Small intestine (tissue), 7 donors: Measurements from ENCODE around the gene KRT35. TPM values are rescaled to one million over a fixed set of nuclear protein-coding genes. Genes with fewer than 3 reads are reported as not detected.

Experiments
- DNase-seq, 2 donors: peaks; one replicate each; pipeline versions ENCODE4 v3.0.0 to v3.0.0-alpha.2; 2013
- FAIRE-seq: peaks from 2 replicates; lab custom pipeline; 2012; peaks lifted over from hg19 to GRCh38; lab: Jason Lieb, UNC
- H3K27ac ChIP-seq, 3 donors: one replicate each; pipeline ENCODE4 v1.5.1; 2013; ENCODE audit warnings: low read length in 2 of 3, mild to moderate bottlenecking in 2 of 3, control low read depth in 1 of 3, inconsistent platforms in 1 of 3, low read depth in 1 of 3, moderate library complexity in 1 of 3
- H3K27me3 ChIP-seq, 3 donors: one replicate each; pipeline ENCODE4 v1.6.1; 2013; ENCODE audit warnings: low read length in 3 of 3, inconsistent platforms in 1 of 3; ENCODE audit not compliant: control insufficient read depth in 3 of 3, insufficient read depth in 3 of 3
- H3K36me3 ChIP-seq, 3 donors: one replicate each; pipeline ENCODE4 v1.6.1; 2013; ENCODE audit warnings: low read length in 3 of 3, inconsistent platforms in 1 of 3, low read depth in 1 of 3, mild to moderate bottlenecking in 1 of 3, moderate library complexity in 1 of 3; ENCODE audit not compliant: control insufficient read depth in 3 of 3, insufficient read depth in 2 of 3
- H3K4me1 ChIP-seq, 3 donors: one replicate each; pipeline ENCODE4 v1.6.1; 2013; ENCODE audit warnings: low read length in 2 of 3, inconsistent platforms in 1 of 3, low read depth in 1 of 3, mild to moderate bottlenecking in 1 of 3, moderate library complexity in 1 of 3; ENCODE audit not compliant: control insufficient read depth in 3 of 3, insufficient read depth in 2 of 3
- H3K4me3 ChIP-seq, 3 donors: one replicate each; pipeline ENCODE4 v1.5.1; 2013; ENCODE audit warnings: low read length in 3 of 3, control low read depth in 1 of 3, inconsistent platforms in 1 of 3, low read depth in 1 of 3, mild to moderate bottlenecking in 1 of 3, moderate library complexity in 1 of 3
- H3K9me3 ChIP-seq, 2 donors: one replicate each; pipeline ENCODE4 v1.6.1; 2013; ENCODE audit warnings: low read depth in 1 of 2, low read length in 1 of 2; ENCODE audit not compliant: control insufficient read depth in 2 of 2, insufficient read depth in 1 of 2
- WGBS, 3 donors: extraction: QIAGEN DNeasy Blood & Tissue Kit; methylation state at CpG; one replicate each; pipeline ENCODE4 v1.1.7; 2013; 5-methylcytosine and 5-hydroxymethylcytosine counted together
- polyA plus RNA-seq, 4 donors: library from polyadenylated mRNA; stranded (reverse) in 3 of 4; unstranded in 1 of 4; fragments of 200-250 nt in 3 of 4; fragments of 120-200 nt in 1 of 4; gene quantifications; one replicate each; pipeline versions ENCODE4 v1.2.1 to v1.2.3, GENCODE V29; 2013
- donor health status: healthy with polysubstance abuse.
- donor health status: control.
- donor health status: control.
- donor health status: Bipolar disorder and iron deficiency.
- donor health status: healthy.

Gene KRT35
- polyA plus RNA-seq, 4 donors, result not detected

- 90 to 95% (median 91%) methylated on average over 8 of the region's 8 CpGs for WGBS, 3 donors
- no peak for FAIRE-seq
- H3K9me3 ChIP-seq, result peaks cover 0 to 5% of the 10 kb centered on the region in 2 donors
Observed at GRCh38 chr17:41463746-41464145, 17.2 kb downstream of the KRT35 start.

GRCh38 chr17:41462705-41463104 is 18.2 kb downstream of the KRT35 start:
- 77 to 83% (median 78%) methylated on average over 15 of the region's 15 CpGs for WGBS, 3 donors
- Histone ChIP-seq H3K4me3 (no peak overlapping the region), H3K4me1 (no peaks in the 10 kb centered on the region), H3K27ac (no peak overlapping the region), H3K27me3 (no peaks in the 10 kb centered on the region), H3K9me3 (no peaks in the 10 kb centered on the region), H3K36me3 (no peaks in the 10 kb centered on the region)
- DNase-seq (no peak), FAIRE-seq (no peak)

More at GRCh38 chr17:41463746-41464145, 17.2 kb downstream of the KRT35 start:
- H3K36me3 ChIP-seq, result no peaks in the 10 kb centered on the region
- no peak overlapping the region for H3K27ac ChIP-seq
- H3K4me1 ChIP-seq, result no peaks in the 10 kb centered on the region
- H3K27me3 ChIP-seq, result no peaks in the 10 kb centered on the region
- no peak overlapping the region for H3K4me3 ChIP-seq
- DNase-seq, result no peak

- Histone ChIP-seq H3K9me3 (no peaks in the 10 kb centered on the region), H3K27ac (no peak overlapping the region), H3K27me3 (peaks cover 0 to 7% (median 0%) of the 10 kb centered on the region in 3 donors), H3K4me3 (no peak overlapping the region), H3K4me1 (no peaks in the 10 kb centered on the region), H3K36me3 (no peaks in the 10 kb centered on the region)
- DNase-seq, result no peak
- no peak for FAIRE-seq
- 77 to 82% (median 81%) methylated on average over 4 of the region's 4 CpGs for WGBS, 3 donors
Observed at GRCh38 chr17:41457676-41458075, 23.3 kb downstream of the KRT35 start.

- H3K27ac ChIP-seq, result no peak overlapping the region
- H3K9me3 ChIP-seq, result peaks cover 0 to 8% of the 10 kb centered on the region in 2 donors
- no peaks in the 10 kb centered on the region for H3K4me1 ChIP-seq
- no peaks in the 10 kb centered on the region for H3K36me3 ChIP-seq
- 78 to 83% (median 82%) methylated on average over 3 of the region's 3 CpGs for WGBS, 3 donors
- no peak for DNase-seq
- no peak overlapping the region for H3K4me3 ChIP-seq
- FAIRE-seq, result no peak
- H3K27me3 ChIP-seq, result peaks cover 0 to 7% (median 0%) of the 10 kb centered on the region in 3 donors
Observed at GRCh38 chr17:41456204-41456603, 24.7 kb downstream of the KRT35 start.

GRCh38 chr17:41455236-41455635 is 25.7 kb downstream of the KRT35 start:
- DNase-seq (no peak), FAIRE-seq (no peak)
- Histone ChIP-seq H3K4me1 (no peaks in the 10 kb centered on the region), H3K9me3 (peaks cover 0 to 8% of the 10 kb centered on the region in 2 donors), H3K27ac (no peak overlapping the region), H3K36me3 (no peaks in the 10 kb centered on the region), H3K4me3 (no peak overlapping the region), H3K27me3 (peaks cover 0 to 7% (median 0%) of the 10 kb centered on the region in 3 donors)
- WGBS, 3 donors, result 91 to 100% (median 94%) methylated on average over 1 of the region's 1 CpG

- DNase-seq (no peak), FAIRE-seq (no peak)
- peaks cover 0 to 8% of the 10 kb centered on the region in 2 donors for H3K9me3 ChIP-seq
- WGBS, 3 donors, result 91 to 95% (median 94%) methylated on average over 3 of the region's 3 CpGs
- no peaks in the 10 kb centered on the region for H3K4me1 ChIP-seq
- H3K27ac ChIP-seq, result no peak overlapping the region
- no peaks in the 10 kb centered on the region for H3K36me3 ChIP-seq
- H3K4me3 ChIP-seq, result no peak overlapping the region
- H3K27me3 ChIP-seq, result peaks cover 0 to 7% (median 0%) of the 10 kb centered on the region in 3 donors
Observed at GRCh38 chr17:41453066-41453465, 27.9 kb downstream of the KRT35 start.

- no peaks in the 10 kb centered on the region for H3K36me3 ChIP-seq
- no peak overlapping the region for H3K4me3 ChIP-seq
- FAIRE-seq (no peak), DNase-seq (no peak)
- H3K27ac ChIP-seq, result no peak overlapping the region
- H3K9me3 ChIP-seq, result peaks cover 0 to 8% of the 10 kb centered on the region in 2 donors
- H3K27me3 ChIP-seq, result peaks cover 0 to 5% (median 0%) of the 10 kb centered on the region in 3 donors
- 59 to 60% (median 59%) methylated on average over 4 of the region's 4 CpGs for WGBS, 3 donors
- H3K4me1 ChIP-seq, result no peaks in the 10 kb centered on the region
Observed at GRCh38 chr17:41452281-41452680, 28.7 kb downstream of the KRT35 start.

GRCh38 chr17:41451154-41451728 is 29.7 kb downstream of the KRT35 start:
- Histone ChIP-seq H3K4me1 (no peaks in the 10 kb centered on the region), H3K4me3 (no peak overlapping the region)
- FAIRE-seq, result no peak

GRCh38 chr17:41449008-41449407 is 31.9 kb downstream of the KRT35 start:
- peaks cover 0 to 4% (median 0%) of the 10 kb centered on the region in 3 donors for H3K27me3 ChIP-seq
- no peaks in the 10 kb centered on the region for H3K36me3 ChIP-seq
- no peak overlapping the region for H3K27ac ChIP-seq
- H3K4me3 ChIP-seq, result no peak overlapping the region
- DNase-seq (no peak), FAIRE-seq (no peak)
- no peaks in the 10 kb centered on the region for H3K4me1 ChIP-seq
- 78 to 86% (median 79%) methylated on average over 6 of the region's 6 CpGs for WGBS, 3 donors
- peaks cover 0 to 9% of the 10 kb centered on the region in 2 donors for H3K9me3 ChIP-seq

More at GRCh38 chr17:41451154-41451728, 29.7 kb downstream of the KRT35 start:
- 79 to 89% (median 84%) methylated on average over 2 of the region's 2 CpGs for WGBS, 3 donors
- no peak overlapping the region for H3K27ac ChIP-seq
- no peak for DNase-seq
- H3K9me3 ChIP-seq, result peaks cover 0 to 8% of the 10 kb centered on the region in 2 donors
- H3K27me3 ChIP-seq, result peaks cover 0 to 4% (median 0%) of the 10 kb centered on the region in 3 donors
- H3K36me3 ChIP-seq, result no peaks in the 10 kb centered on the region
